Kidney (tissue), 22 donors: ENCODE results near the gene PGP. TPM values are rescaled to one million over a fixed set of nuclear protein-coding genes. Genes with fewer than 3 reads are reported as not detected.
"Not testable (repeated sequence)": the region's sequence is repeated elsewhere in the genome, so short reads cannot be mapped to it uniquely, and the experiment has no call there.

Experiments used
- DNase-seq, 5 donors: peaks; one replicate each; pipeline ENCODE4 v3.0.0-alpha.2; 2013 to 2020
- FAIRE-seq: peaks from 2 replicates; lab custom pipeline; 2012; peaks lifted over from hg19 to GRCh38; lab: Jason Lieb, UNC
- H3K27ac ChIP-seq, 2 donors: one replicate each; pipeline ENCODE4 v1.7.0; 2013; ENCODE audit warnings: low read depth in 2 of 2, low read length in 2 of 2, inconsistent platforms in 1 of 2
- H3K27me3 ChIP-seq: one replicate; pipeline ENCODE4 v1.7.1; 2013; ENCODE audit warnings: low read length, inconsistent platforms; ENCODE audit not compliant: control insufficient read depth, insufficient read depth
- H3K36me3 ChIP-seq, 3 donors: one replicate each; pipeline versions ENCODE4 v1.7.0 to v1.7.1; 2013; ENCODE audit warnings: low read length in 3 of 3, control low read depth in 1 of 3, inconsistent platforms in 1 of 3; ENCODE audit not compliant: insufficient read depth in 3 of 3, control insufficient read depth in 2 of 3
- H3K4me1 ChIP-seq, 3 donors: one replicate each; pipeline versions ENCODE4 v1.7.0 to v1.7.1; 2013; ENCODE audit warnings: low read length in 3 of 3, inconsistent platforms in 1 of 3, low read depth in 1 of 3; ENCODE audit not compliant: control insufficient read depth in 2 of 3, insufficient read depth in 2 of 3
- H3K4me3 ChIP-seq, 3 donors: one replicate each; pipeline versions ENCODE4 v1.7.0 to v1.8.1; 2013; ENCODE audit warnings: low read length in 3 of 3, control low read depth in 1 of 3, inconsistent platforms in 1 of 3
- H3K9ac ChIP-seq, 3 donors: one replicate each; pipeline versions ENCODE4 v1.7.0 to v1.7.1; 2013; ENCODE audit warnings: low read length in 3 of 3, control low read depth in 1 of 3, inconsistent platforms in 1 of 3
- H3K9me3 ChIP-seq, 3 donors: one replicate each; pipeline versions ENCODE4 v1.7.0 to v1.7.1; 2013; ENCODE audit warnings: low read length in 3 of 3, control low read depth in 1 of 3, inconsistent platforms in 1 of 3; ENCODE audit not compliant: control insufficient read depth in 2 of 3, insufficient read depth in 1 of 3
- intact Hi-C: fragments of 100-400 bp; cut with DNase I; formaldehyde crosslinking; loops from one replicate; pipeline ENCODE4 v1.11.1; 2022
- long read RNA-seq, 10 donors: library from polyadenylated mRNA in 1 of 10; unstranded in 1 of 10; transcript quantifications; one replicate each; pipeline ENCODE4 v2.0.0 and lab custom pipeline, GENCODE V29; 2021 to 2026
- polyA plus RNA-seq: library from polyadenylated mRNA; stranded (reverse); fragments of 350-450 nt; fragmentation: Illumina TruSeq; extraction: RNeasy Lipid Tissue Mini Kit (QIAGEN cat#74804); gene quantifications from one replicate; pipeline ENCODE4 v1.2.3, GENCODE V29; 2014; ENCODE audit warnings: low read depth, low replicate concordance; ENCODE audit not compliant: insufficient read depth
- total RNA-seq: library from RNA; stranded (reverse); fragmentation: NEBNext Ultra II Directional; extraction: Animal tissue kit (Norgen Biotek cat#: 25700); gene quantifications from one replicate; pipeline ENCODE4 v1.2.1, GENCODE V29; 2021
- TF ChIP-seq, protein P1 (sequence below): IDR thresholded peaks from 3 replicates; pipeline ENCODE4 v1.5.1; 2012; ENCODE audit warnings: mild to moderate bottlenecking, moderate library complexity, borderline replicate concordance; ENCODE audit not compliant: insufficient read depth; ENCODE audit errors: extremely low read depth
- donor health status: control.
- donor health status: control.
- donor health status: control.
- donor health status: control.
- donor health status: control.
- donor health status: DM: yes; HTN: yes; CAD: no.
- donor health status: Normal renal cell carcinoma (clear cell type).

The PGP gene, protein sequence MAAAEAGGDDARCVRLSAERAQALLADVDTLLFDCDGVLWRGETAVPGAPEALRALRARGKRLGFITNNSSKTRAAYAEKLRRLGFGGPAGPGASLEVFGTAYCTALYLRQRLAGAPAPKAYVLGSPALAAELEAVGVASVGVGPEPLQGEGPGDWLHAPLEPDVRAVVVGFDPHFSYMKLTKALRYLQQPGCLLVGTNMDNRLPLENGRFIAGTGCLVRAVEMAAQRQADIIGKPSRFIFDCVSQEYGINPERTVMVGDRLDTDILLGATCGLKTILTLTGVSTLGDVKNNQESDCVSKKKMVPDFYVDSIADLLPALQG
- total RNA-seq (13.5 TPM), polyA plus RNA-seq (21.2 TPM)
- long read RNA-seq, donor 1, transcript PGP-201 (2 exons, 2,727 nt): major isoform, 15 of 16 reads
- long read RNA-seq, donor 1, partial matches to known transcripts: 0 of 16 reads
- long read RNA-seq, donor 1, other reads (novel, unspliced or antisense): 0 of 16 reads
- long read RNA-seq, donor 2, transcript PGP-201 (2 exons, 2,727 nt): major isoform, 21 of 29 reads
- long read RNA-seq, donor 2, partial matches to known transcripts: 8 of 29 reads
- long read RNA-seq, donor 2, other reads (novel, unspliced or antisense): 0 of 29 reads
- long read RNA-seq, donor 3, transcript PGP-201 (2 exons, 2,727 nt): major isoform, 16 of 16 reads
- long read RNA-seq, donor 3, partial matches to known transcripts: 0 of 16 reads
- long read RNA-seq, donor 3, other reads (novel, unspliced or antisense): 0 of 16 reads
- long read RNA-seq, donor 4, transcript PGP-201 (2 exons, 2,727 nt): major isoform, 18 of 18 reads
- long read RNA-seq, donor 4, partial matches to known transcripts: 0 of 18 reads
- long read RNA-seq, donor 4, other reads (novel, unspliced or antisense): 0 of 18 reads
- long read RNA-seq, donor 5, partial matches to known transcripts: 0 of 1 reads
- long read RNA-seq, donor 5, other reads (novel, unspliced or antisense): 0 of 1 reads
- long read RNA-seq, donor 6, transcript PGP-201 (2 exons, 2,727 nt): major isoform, 33 of 33 reads
- long read RNA-seq, donor 6, partial matches to known transcripts: 0 of 33 reads
- long read RNA-seq, donor 6, other reads (novel, unspliced or antisense): 0 of 33 reads
- long read RNA-seq, donor 7, transcript PGP-201 (2 exons, 2,727 nt): major isoform, 38 of 41 reads
- long read RNA-seq, donor 7, partial matches to known transcripts: 1 of 41 reads
- long read RNA-seq, donor 7, other reads (novel, unspliced or antisense): 2 of 41 reads
- long read RNA-seq, donor 8, transcript PGP-201 (2 exons, 2,727 nt): major isoform, 18 of 25 reads
- long read RNA-seq, donor 8, partial matches to known transcripts: 7 of 25 reads
- long read RNA-seq, donor 8, other reads (novel, unspliced or antisense): 0 of 25 reads
- long read RNA-seq, donor 9, transcript PGP-201 (2 exons, 2,727 nt): major isoform, 10 of 10 reads
- long read RNA-seq, donor 9, partial matches to known transcripts: 0 of 10 reads
- long read RNA-seq, donor 9, other reads (novel, unspliced or antisense): 0 of 10 reads
- long read RNA-seq, donor 10, transcript PGP-201 (2 exons, 2,727 nt): major isoform, 15 of 16 reads
- long read RNA-seq, donor 10, partial matches to known transcripts: 0 of 16 reads
- long read RNA-seq, donor 10, other reads (novel, unspliced or antisense): 0 of 16 reads

DNA sequence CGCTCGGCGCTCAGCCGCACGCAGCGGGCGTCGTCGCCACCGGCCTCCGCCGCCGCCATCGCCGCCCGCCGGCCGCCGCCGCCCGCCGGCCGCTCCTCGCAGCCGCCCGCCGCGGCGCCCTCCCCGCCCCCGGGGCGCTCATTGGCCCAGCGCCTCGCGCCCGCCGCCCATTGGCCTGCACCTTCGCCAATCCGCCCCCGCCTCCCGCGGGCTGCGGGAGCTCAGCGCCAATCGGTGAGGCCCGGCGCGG lies at the start of gene PGP:
TSS of gene PGP (minus strand) at position 122 of the 250 bp plus-strand sequence. CDS start at position 59, 63 bp downstream.
- peak within 1 kb of the TSS; percentile 65 to 85 (median 79) for H3K4me3 ChIP-seq
- peaks cover 0 to 25% (median 15%) of the 10 kb centered on the region in 3 donors for H3K4me1 ChIP-seq
- H3K27ac ChIP-seq: peak within 1 kb of the TSS; percentile 77 to 88
- TF ChIP-seq, protein P1, sequence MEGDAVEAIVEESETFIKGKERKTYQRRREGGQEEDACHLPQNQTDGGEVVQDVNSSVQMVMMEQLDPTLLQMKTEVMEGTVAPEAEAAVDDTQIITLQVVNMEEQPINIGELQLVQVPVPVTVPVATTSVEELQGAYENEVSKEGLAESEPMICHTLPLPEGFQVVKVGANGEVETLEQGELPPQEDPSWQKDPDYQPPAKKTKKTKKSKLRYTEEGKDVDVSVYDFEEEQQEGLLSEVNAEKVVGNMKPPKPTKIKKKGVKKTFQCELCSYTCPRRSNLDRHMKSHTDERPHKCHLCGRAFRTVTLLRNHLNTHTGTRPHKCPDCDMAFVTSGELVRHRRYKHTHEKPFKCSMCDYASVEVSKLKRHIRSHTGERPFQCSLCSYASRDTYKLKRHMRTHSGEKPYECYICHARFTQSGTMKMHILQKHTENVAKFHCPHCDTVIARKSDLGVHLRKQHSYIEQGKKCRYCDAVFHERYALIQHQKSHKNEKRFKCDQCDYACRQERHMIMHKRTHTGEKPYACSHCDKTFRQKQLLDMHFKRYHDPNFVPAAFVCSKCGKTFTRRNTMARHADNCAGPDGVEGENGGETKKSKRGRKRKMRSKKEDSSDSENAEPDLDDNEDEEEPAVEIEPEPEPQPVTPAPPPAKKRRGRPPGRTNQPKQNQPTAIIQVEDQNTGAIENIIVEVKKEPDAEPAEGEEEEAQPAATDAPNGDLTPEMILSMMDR: no peak
- peak within 1 kb of the TSS; percentile 73 to 75 (median 73) for H3K9ac ChIP-seq
- FAIRE-seq: no peak
- H3K27me3 ChIP-seq: no peaks in the 10 kb centered on the region
- H3K36me3 ChIP-seq: no peaks in the 10 kb centered on the region
- intact Hi-C loops: no loop called here
- H3K9me3 ChIP-seq: no peaks in the 10 kb centered on the region
- DNase-seq: no peak

DNA sequence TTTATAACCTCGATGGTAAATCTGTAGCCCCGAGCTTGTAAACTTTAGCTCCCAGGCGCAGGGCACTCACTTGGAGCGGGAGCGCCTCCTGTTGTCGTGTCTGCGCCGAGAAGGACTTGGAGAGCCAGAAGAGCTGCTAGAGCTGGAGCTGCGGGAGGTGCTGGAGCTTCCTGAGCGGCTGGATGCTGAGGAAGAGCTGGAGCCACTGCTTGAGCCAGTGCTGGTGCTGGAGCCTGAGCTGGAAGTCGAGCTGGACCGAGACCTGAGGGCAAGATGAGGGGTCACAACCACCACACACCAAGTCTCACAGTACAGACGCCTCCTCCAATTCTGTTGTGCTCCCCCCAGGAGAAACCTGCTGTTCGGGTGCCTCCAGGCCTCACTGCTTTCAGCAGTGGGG lies 48.4 kb upstream of the PGP start:
- H3K27me3 ChIP-seq, FAIRE-seq, H3K27ac ChIP-seq, H3K9ac ChIP-seq, H3K4me3 ChIP-seq, intact Hi-C loops, DNase-seq, H3K9me3 ChIP-seq, H3K4me1 ChIP-seq: not testable (repeated sequence)
- peaks cover 5 to 26% (median 23%) of the 10 kb centered on the region in 3 donors for H3K36me3 ChIP-seq

DNA sequence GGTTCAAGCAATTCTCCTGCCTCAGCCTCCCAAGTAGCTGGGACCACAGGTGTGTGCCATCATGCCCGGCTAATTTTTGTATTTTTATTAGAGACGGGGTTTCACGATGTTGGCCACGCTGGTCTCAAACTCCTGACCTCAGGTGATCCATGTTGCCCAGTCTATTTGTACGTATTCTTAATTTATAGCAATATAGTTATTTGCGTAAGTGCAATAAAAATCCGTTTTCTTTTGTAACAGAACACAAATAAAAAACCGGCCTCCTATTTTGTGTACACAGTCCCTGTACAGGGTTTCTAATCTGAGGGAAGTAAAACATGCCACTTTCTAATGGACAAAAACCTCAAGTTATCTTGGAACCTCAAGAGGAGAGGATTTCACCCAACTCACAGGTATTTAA lies 45.6 kb upstream of the PGP start:
- intact Hi-C loops: no loop called here
- TF ChIP-seq, protein P1: no peak
- Histone ChIP-seq H3K9ac (no peak overlapping the region), H3K27ac (no peak overlapping the region), H3K27me3 (no peaks in the 10 kb centered on the region), H3K4me1 (no peaks in the 10 kb centered on the region), H3K36me3 (peaks cover 8 to 52% (median 38%) of the 10 kb centered on the region in 3 donors), H3K9me3 (no peaks in the 10 kb centered on the region), H3K4me3 (no peak overlapping the region)
- FAIRE-seq: no peak
- DNase-seq: no peak

DNA sequence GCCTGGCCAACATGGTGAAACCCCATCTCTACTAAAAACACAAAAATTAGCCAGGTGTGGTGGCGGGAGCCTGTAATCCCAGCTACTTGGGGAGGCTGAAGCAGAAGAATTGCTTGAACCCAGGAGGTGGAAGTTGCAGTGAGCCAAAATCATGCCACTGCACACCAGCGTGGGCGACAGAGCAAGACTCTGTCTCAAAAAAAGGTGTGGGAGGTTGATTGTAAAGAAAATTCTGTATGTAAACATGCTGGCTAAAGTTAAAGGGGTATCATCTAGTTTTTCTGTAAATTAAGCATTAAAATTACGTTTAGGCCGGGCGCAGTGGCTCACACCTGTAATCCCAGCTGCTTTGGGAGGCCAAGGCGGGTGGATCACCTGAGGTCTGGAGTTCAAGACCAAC lies 43.9 kb upstream of the PGP start:
- H3K9ac ChIP-seq, H3K4me1 ChIP-seq, H3K4me3 ChIP-seq, FAIRE-seq, intact Hi-C loops, H3K9me3 ChIP-seq, H3K27ac ChIP-seq, DNase-seq, H3K27me3 ChIP-seq: not testable (repeated sequence)
- H3K36me3 ChIP-seq: peaks cover 7 to 56% (median 38%) of the 10 kb centered on the region in 3 donors
